ENCODE data around the gene LCN1. TPM values are rescaled to one million over a fixed set of nuclear protein-coding genes. Genes with fewer than 3 reads are reported as not detected.
"Not testable (repeated sequence)": the region's sequence is repeated elsewhere in the genome, so short reads cannot be mapped to it uniquely, and the experiment has no call there.

LCN1 gene
- total RNA-seq, 4 donors from 2014 or later: not detected

GRCh38 chr9:135525241-135526088 lies 4.2 kb downstream of the LCN1 start:
- in situ Hi-C loops (cut with MboI; ENCODE audit: low pct_ligation_motif_present in 1 of 4, low pct_unique_long_range_greater_than_20kb in 1 of 4, low sequenced_read_pairs in 3 of 4): no loop called here
- intact Hi-C loops (cut with DNase I; ENCODE audit: low total_unique reads): no loop called here
- no peak overlapping the region for H3K27ac ChIP-seq
- H3K36me3 ChIP-seq: no peaks in the 10 kb centered on the region
- no peaks in the 10 kb centered on the region for H3K4me1 ChIP-seq
- H3K9me3 ChIP-seq: no peaks in the 10 kb centered on the region
- peaks cover 4% of the 10 kb centered on the region for H3K27me3 ChIP-seq
- no peak for TF ChIP-seq POLR2A (IDR thresholded peaks at IDR 0.05)
- TF ChIP-seq EP300 (IDR thresholded peaks at IDR 0.05; ENCODE audit: low read depth): no peak
- TF ChIP-seq POLR2AphosphoS5 (IDR thresholded peaks at IDR 0.05): no peak
- no peak for TF ChIP-seq CTCF (IDR thresholded peaks at IDR 0.05)
- H3K4me3 ChIP-seq: no peak overlapping the region
- 83% methylated on average over 31 of the region's 31 CpGs; no CpG with 5 or more reads in 1 of the 2 donors for WGBS, 2 donors (ENCODE audit: low coverage in 1 of 2)
- no peak for DNase-seq

- H3K9me3 ChIP-seq: no peaks in the 10 kb centered on the region
- no peak overlapping the region for H3K27ac ChIP-seq
- intact Hi-C loops (cut with DNase I; ENCODE audit: low total_unique reads): no loop called here
- H3K36me3 ChIP-seq: no peaks in the 10 kb centered on the region
- no peak for DNase-seq
- peaks cover 4% of the 10 kb centered on the region for H3K27me3 ChIP-seq
- WGBS, 2 donors (ENCODE audit: low coverage in 1 of 2): 79% methylated on average over 10 of the region's 11 CpGs; no CpG with 5 or more reads in 1 of the 2 donors
- no peaks in the 10 kb centered on the region for H3K4me1 ChIP-seq
- in situ Hi-C loops (cut with MboI; ENCODE audit: low pct_ligation_motif_present in 1 of 4, low pct_unique_long_range_greater_than_20kb in 1 of 4, low sequenced_read_pairs in 3 of 4): no loop called here
- no peak overlapping the region for H3K4me3 ChIP-seq
- TF ChIP-seq CTCF (IDR thresholded peaks at IDR 0.05) (no peak), EP300 (IDR thresholded peaks at IDR 0.05; ENCODE audit: low read depth) (no peak), POLR2A (IDR thresholded peaks at IDR 0.05) (no peak), POLR2AphosphoS5 (IDR thresholded peaks at IDR 0.05) (no peak)
These were observed 5.0 kb downstream of the LCN1 start for GRCh38 chr9:135526089-135526729.

GRCh38 chr9:135526730-135527571 lies 5.7 kb downstream of the LCN1 start:
- intact Hi-C loops (cut with DNase I; ENCODE audit: low total_unique reads): no loop called here
- peaks cover 4% of the 10 kb centered on the region for H3K27me3 ChIP-seq
- no peaks in the 10 kb centered on the region for H3K4me1 ChIP-seq
- H3K27ac ChIP-seq: no peak overlapping the region
- no peak for DNase-seq
- 63 to 65% methylated on average over 4 to 26 of the region's 30 CpGs for WGBS, 2 donors (ENCODE audit: low coverage in 1 of 2)
- TF ChIP-seq EP300 (IDR thresholded peaks at IDR 0.05; ENCODE audit: low read depth) (no peak), CTCF (IDR thresholded peaks at IDR 0.05) (no peak), POLR2AphosphoS5 (IDR thresholded peaks at IDR 0.05) (no peak), POLR2A (IDR thresholded peaks at IDR 0.05) (no peak)
- H3K9me3 ChIP-seq: no peaks in the 10 kb centered on the region
- no peaks in the 10 kb centered on the region for H3K36me3 ChIP-seq
- in situ Hi-C loops (cut with MboI; ENCODE audit: low pct_ligation_motif_present in 1 of 4, low pct_unique_long_range_greater_than_20kb in 1 of 4, low sequenced_read_pairs in 3 of 4): no loop called here
- H3K4me3 ChIP-seq: no peak overlapping the region

- 91 to 100% methylated on average over 3 to 10 of the region's 10 CpGs for WGBS, 2 donors (ENCODE audit: low coverage in 1 of 2)
- H3K4me1 ChIP-seq; H3K27me3 ChIP-seq; H3K36me3 ChIP-seq; in situ Hi-C loops (cut with MboI; ENCODE audit: low pct_ligation_motif_present in 1 of 4, low pct_unique_long_range_greater_than_20kb in 1 of 4, low sequenced_read_pairs in 3 of 4); H3K27ac ChIP-seq; intact Hi-C loops (cut with DNase I; ENCODE audit: low total_unique reads); H3K4me3 ChIP-seq; DNase-seq; H3K9me3 ChIP-seq: not testable (repeated sequence)
These were observed 7.7 kb downstream of the LCN1 start for GRCh38 chr9:135528842-135529435.

Measured in transverse colon (tissue), 4 donors.